CD4-positive, alpha-beta memory T cell (primary cell): Measurements from ENCODE around the gene TMEM59L. TPM values are rescaled to one million over a fixed set of nuclear protein-coding genes. Genes with fewer than 3 reads are reported as not detected.

ENCODE experiments used
- CTCF ChIA-PET: fragments of 350-600 bp; sonication (Branson Sonifier 250); formaldehyde crosslinking; loops from one replicate; lab custom pipeline; 2021; ENCODE audit warnings: inconsistent platforms; ENCODE audit not compliant: partially characterized antibody; lab: Charles Lee
- POLR2A ChIA-PET: fragments of 350-600 bp; sonication (Branson Sonifier 250); formaldehyde crosslinking; loops from one replicate; lab custom pipeline; 2021; ENCODE audit not compliant: partially characterized antibody; lab: Charles Lee
- DNase-seq, 5 donors: peaks; one replicate each; pipeline versions ENCODE4 v3.0.0 to v3.0.0-alpha.2; 2020 to 2022; ENCODE audit warnings: mixed read lengths in 1 of 5
- H3K27ac ChIP-seq: one replicate; pipeline ENCODE4 v1.7.0; 2013; ENCODE audit warnings: low read depth, low read length
- H3K27me3 ChIP-seq: 2 replicates; pipeline ENCODE4 v1.7.0; 2013; ENCODE audit warnings: mild to moderate bottlenecking, low read length, moderate library complexity; ENCODE audit not compliant: insufficient read depth
- H3K36me3 ChIP-seq: 2 replicates; pipeline ENCODE4 v1.7.0; 2013; ENCODE audit warnings: mild to moderate bottlenecking, low read length, moderate library complexity; ENCODE audit not compliant: insufficient read depth
- H3K4me1 ChIP-seq: 2 replicates; pipeline ENCODE4 v1.7.0; 2013; ENCODE audit warnings: mild to moderate bottlenecking, low read length, moderate library complexity; ENCODE audit not compliant: insufficient read depth
- H3K4me3 ChIP-seq, 2 donors: one replicate each; pipeline ENCODE4 v1.7.0; 2013; ENCODE audit warnings: low read length in 2 of 2, mild to moderate bottlenecking in 1 of 2
- H3K9me3 ChIP-seq, 2 donors: one replicate each; pipeline ENCODE4 v1.7.0; 2013; ENCODE audit warnings: low read length in 2 of 2, control low read depth in 1 of 2; ENCODE audit not compliant: control insufficient read depth in 1 of 2
- H3K27ac Mint-ChIP-seq, 7 donors: one replicate each; pipeline ENCODE4 v1.8.0; 2020 to 2021; ENCODE audit warnings: mixed read lengths in 7 of 7, mild to moderate bottlenecking in 6 of 7, inconsistent platforms in 3 of 7, moderate library complexity in 3 of 7
- H3K27me3 Mint-ChIP-seq, 2 donors: one replicate each; pipeline ENCODE4 v1.8.0; 2020 to 2021; ENCODE audit warnings: mixed read lengths in 2 of 2
- H3K36me3 Mint-ChIP-seq, 2 donors: one replicate each; pipeline ENCODE4 v1.8.0; 2020 to 2021; ENCODE audit warnings: mixed read lengths in 2 of 2, inconsistent platforms in 1 of 2, mild to moderate bottlenecking in 1 of 2
- H3K4me1 Mint-ChIP-seq, 4 donors: one replicate each; pipeline ENCODE4 v1.8.0; 2020 to 2021; ENCODE audit warnings: mixed read lengths in 4 of 4, mild to moderate bottlenecking in 1 of 4
- H3K4me3 Mint-ChIP-seq, 8 donors: one replicate each; pipeline ENCODE4 v1.8.0; 2020 to 2021; ENCODE audit warnings: mixed read lengths in 8 of 8, mild to moderate bottlenecking in 7 of 8, moderate library complexity in 6 of 8, inconsistent platforms in 3 of 8
- H3K9me3 Mint-ChIP-seq, 8 donors: one replicate each; pipeline ENCODE4 v1.8.0; 2020 to 2021; ENCODE audit warnings: mixed read lengths in 8 of 8, mild to moderate bottlenecking in 5 of 8, inconsistent platforms in 3 of 8, moderate library complexity in 1 of 8
- intact Hi-C: fragments of 100-400 bp; cut with micrococcal nuclease; formaldehyde crosslinking; loops from one replicate; pipeline ENCODE4 v1.15.1; 2023
- polyA plus RNA-seq, 2 donors: library from polyadenylated mRNA; unstranded; fragments of 300-500 nt; fragmentation: Illumina TruSeq; gene quantifications; one replicate each; pipeline ENCODE4 v1.2.3, GENCODE V29; 2021
- total RNA-seq, 2 experiments: library from RNA; stranded (reverse); gene quantifications; one replicate each; pipeline ENCODE4 v1.2.3, GENCODE V29; 2021

Gene TMEM59L
- total and polyA plus RNA-seq, 4 experiments from 2014 or later, result not detected

DNA sequence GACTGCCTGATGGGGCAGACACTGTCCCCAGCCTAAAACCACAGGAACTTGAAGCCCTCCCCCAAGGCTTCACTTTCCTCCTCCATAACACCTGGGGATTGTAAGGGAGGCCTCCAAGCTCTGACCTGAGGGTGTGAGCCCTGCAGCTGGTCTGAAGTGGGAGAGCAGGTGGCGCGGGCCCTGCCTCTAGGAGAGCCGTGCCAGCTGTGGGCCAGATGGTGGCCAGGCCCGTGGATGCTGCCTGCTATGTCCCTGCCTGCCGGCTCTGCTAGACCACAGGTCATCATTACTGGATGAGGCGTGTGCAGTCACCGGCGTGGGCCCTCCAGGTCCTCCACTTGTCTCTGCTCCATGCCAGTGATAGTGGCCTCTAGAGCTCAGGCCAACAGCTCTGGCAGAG is 20.7 kb downstream of the TMEM59L start:
- intact Hi-C loops, result no loop called here
- no peaks in the 10 kb centered on the region for H3K36me3 Mint-ChIP-seq
- Histone ChIP-seq H3K4me3 (no peak overlapping the region), H3K4me1 (peaks cover 24% of the 10 kb centered on the region), H3K27ac (no peak overlapping the region), H3K9me3 (no peaks in the 10 kb centered on the region), H3K36me3 (no peaks in the 10 kb centered on the region), H3K27me3 (no peaks in the 10 kb centered on the region)
- ChIA-PET CTCF (no interaction called here), POLR2A (no interaction called here)
- DNase-seq, result no peak
- peak overlapping the region in 1 of 8 donors; percentile 32 for H3K4me3 Mint-ChIP-seq
- H3K4me1 Mint-ChIP-seq, result peaks cover 16 to 36% (median 27%) of the 10 kb centered on the region in 4 donors
- H3K27me3 Mint-ChIP-seq, result peaks cover 1 to 8% of the 10 kb centered on the region in 2 donors
- H3K27ac Mint-ChIP-seq, result no peak overlapping the region
- no peaks in the 10 kb centered on the region for H3K9me3 Mint-ChIP-seq

DNA sequence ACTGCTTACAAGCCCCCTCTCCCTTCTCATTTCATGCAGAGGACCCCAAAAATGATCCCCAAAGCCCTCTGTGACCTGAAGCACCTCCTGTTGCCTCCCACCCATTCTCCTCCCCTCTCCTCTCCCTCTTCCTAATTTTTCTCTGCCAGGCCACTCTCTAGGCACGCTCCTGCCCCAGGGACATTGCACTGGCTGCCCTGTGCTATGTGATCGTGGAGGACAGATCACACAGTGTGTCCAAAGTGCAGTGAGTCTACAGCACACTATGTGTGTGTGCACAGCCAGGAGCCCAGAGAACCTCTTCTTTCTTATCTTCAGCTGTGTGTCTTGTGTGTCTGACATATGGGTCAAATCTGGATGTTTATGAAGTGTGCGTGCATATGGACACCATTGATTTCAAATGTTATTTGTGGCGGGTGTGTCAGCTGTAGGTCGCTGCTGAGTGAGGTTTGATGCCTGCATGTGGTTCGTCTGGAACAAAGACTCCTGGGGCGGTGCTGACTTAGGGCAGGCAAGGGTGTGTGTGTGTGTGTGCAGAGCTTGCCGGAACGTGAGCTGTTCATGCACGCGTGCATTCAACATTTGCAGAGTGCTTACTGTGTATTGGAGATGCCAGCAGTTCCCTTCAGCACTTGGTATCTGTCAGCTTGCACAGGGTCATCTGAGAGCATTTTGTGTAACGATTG is 22.1 kb downstream of the TMEM59L start:
- H3K4me3 ChIP-seq, result no peak overlapping the region
- peak overlapping the region in 4 of 7 donors; percentile 23 to 55 (median 38) for H3K27ac Mint-ChIP-seq
- POLR2A ChIA-PET, result interaction anchor here (0.6 to 1.4 kb wide), 6 partner anchors 45 to 198 kb away, joined by 3 to 6 read pairs (median 4); partner anchors contain the start of genes REX1BD and UPF1
- intact Hi-C loops, result loop anchor here (5.0 kb wide), 1 partner anchor 92 kb away; the partner anchor contains the start of gene FKBP8
- H3K4me3 Mint-ChIP-seq, result peak overlapping the region in 3 of 8 donors; percentile 10 to 38 (median 25)
- no peak for DNase-seq
- H3K4me1 ChIP-seq, result peaks cover 24% of the 10 kb centered on the region
- H3K27ac ChIP-seq, result no peak overlapping the region
- CTCF ChIA-PET, result interaction anchor here (0.6 to 1.1 kb wide), 2 partner anchors 11 to 184 kb away, joined by 3 read pairs; no protein-coding TSS in a partner anchor
- H3K36me3 Mint-ChIP-seq, result no peaks in the 10 kb centered on the region
- H3K9me3 ChIP-seq, result no peaks in the 10 kb centered on the region
- H3K27me3 Mint-ChIP-seq, result peaks cover 1 to 6% of the 10 kb centered on the region in 2 donors
- H3K36me3 ChIP-seq, result no peaks in the 10 kb centered on the region
- H3K9me3 Mint-ChIP-seq, result no peaks in the 10 kb centered on the region
- peaks cover 19 to 43% (median 31%) of the 10 kb centered on the region in 4 donors for H3K4me1 Mint-ChIP-seq
- H3K27me3 ChIP-seq, result no peaks in the 10 kb centered on the region

DNA sequence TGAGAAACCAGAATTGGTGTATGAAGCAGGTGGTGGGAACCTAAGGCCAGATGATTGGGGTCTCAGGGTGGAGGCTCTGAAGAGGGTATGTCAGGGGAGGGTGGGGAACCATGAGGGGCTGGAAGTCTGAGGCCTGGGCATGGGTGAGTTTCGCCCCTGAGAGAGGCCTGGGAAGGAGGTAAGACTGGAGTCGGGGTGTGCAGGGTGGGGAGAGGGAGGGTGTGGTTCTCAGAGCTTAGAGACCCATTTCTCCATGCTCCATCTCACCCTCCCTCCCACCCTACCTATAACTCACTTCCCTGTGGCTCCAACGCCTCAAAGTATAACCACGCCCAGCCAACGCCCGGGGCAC is 23.1 kb downstream of the TMEM59L start:
- no peak overlapping the region for H3K4me3 ChIP-seq
- Mint-ChIP-seq H3K4me1 (peaks cover 20 to 45% (median 33%) of the 10 kb centered on the region in 4 donors), H3K4me3 (peak overlapping the region; percentile 71 to 90 (median 86)), H3K27ac (peak overlapping the region in 5 of 7 donors; percentile 68 to 96 (median 91)), H3K9me3 (no peaks in the 10 kb centered on the region), H3K27me3 (peaks cover 0 to 2% of the 10 kb centered on the region in 2 donors), H3K36me3 (no peaks in the 10 kb centered on the region)
- H3K36me3 ChIP-seq, result no peaks in the 10 kb centered on the region
- intact Hi-C loops, result loop anchor here (1.0 to 5.0 kb wide), 9 partner anchors 25 to 431 kb away; partner anchors contain the start of genes COPE, CRTC1, DDX49 and ELL
- DNase-seq, result no peak
- no peak overlapping the region for H3K27ac ChIP-seq
- H3K27me3 ChIP-seq, result no peaks in the 10 kb centered on the region
- H3K4me1 ChIP-seq, result peaks cover 24% of the 10 kb centered on the region
- POLR2A ChIA-PET, result interaction anchor here (0.9 to 1.4 kb wide), 3 partner anchors 48 to 196 kb away, joined by 3 to 6 read pairs (median 4); partner anchors contain the start of genes REX1BD and UPF1
- H3K9me3 ChIP-seq, result no peaks in the 10 kb centered on the region
- CTCF ChIA-PET, result interaction anchor here (1.1 kb wide), 1 partner anchor 12 kb away, joined by 3 read pairs; no protein-coding TSS in a partner anchor

GRCh38 chr19:18636183-18636968 is 23.7 kb downstream of the TMEM59L start:
- Mint-ChIP-seq H3K9me3 (no peaks in the 10 kb centered on the region), H3K27me3 (peaks cover 0 to 2% of the 10 kb centered on the region in 2 donors), H3K27ac (peak overlapping the region; percentile 77 to 96 (median 94)), H3K4me3 (peak overlapping the region; percentile 84 to 90 (median 88)), H3K36me3 (no peaks in the 10 kb centered on the region), H3K4me1 (peaks cover 20 to 45% (median 33%) of the 10 kb centered on the region in 4 donors)
- peak; percentile 97 to 99 (median 99) for DNase-seq
- POLR2A ChIA-PET, result no interaction called here
- peak overlapping the region; percentile 47 to 82 for H3K4me3 ChIP-seq
- no peaks in the 10 kb centered on the region for H3K9me3 ChIP-seq
- H3K4me1 ChIP-seq, result peaks cover 24% of the 10 kb centered on the region
- H3K36me3 ChIP-seq, result no peaks in the 10 kb centered on the region
- CTCF ChIA-PET, result no interaction called here
- intact Hi-C loops, result loop anchor here (1.0 to 5.0 kb wide), 9 partner anchors 25 to 432 kb away; partner anchors contain the start of genes COPE, CRTC1, DDX49 and ELL
- peak overlapping the region; percentile 84 for H3K27ac ChIP-seq
- no peaks in the 10 kb centered on the region for H3K27me3 ChIP-seq

DNA sequence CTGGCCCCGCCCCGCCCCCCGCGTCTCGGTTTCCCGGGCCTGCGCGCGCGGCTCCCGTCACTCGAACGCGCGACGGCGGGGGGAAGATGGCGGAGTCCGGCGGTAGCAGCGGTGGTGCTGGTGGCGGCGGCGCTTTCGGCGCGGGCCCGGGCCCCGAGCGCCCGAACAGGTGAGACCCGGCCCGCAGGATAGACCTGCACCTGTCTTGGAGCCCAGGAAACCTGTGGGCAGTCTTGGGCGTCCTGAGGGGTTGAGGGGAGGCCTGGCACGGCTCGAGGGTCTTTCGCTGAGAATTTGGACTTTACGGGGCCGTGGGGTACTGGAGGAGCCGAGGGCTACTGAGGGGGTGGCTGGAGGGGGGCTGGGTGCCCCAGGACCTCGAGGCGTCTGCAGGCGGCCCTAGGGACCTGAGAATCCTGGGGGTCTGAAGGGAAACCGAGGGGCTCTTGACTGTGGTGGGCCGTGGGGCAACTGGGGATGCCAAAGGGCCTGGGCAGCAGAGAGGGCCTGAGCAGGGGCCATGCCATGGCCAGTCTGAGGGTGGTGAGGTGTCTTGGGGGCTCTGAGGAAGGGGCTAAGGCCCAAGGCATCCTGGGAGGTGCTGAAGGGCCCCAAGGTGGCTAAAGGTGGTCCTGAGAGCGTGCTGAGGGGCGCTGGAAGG is 24.4 kb downstream of the TMEM59L start, which contains the start of gene KLHL26:
KLHL26 (plus strand) TSS at position 60 of the 661 bp plus-strand sequence; CDS start at position 87, 27 bp downstream.
- no peak for DNase-seq
- POLR2A ChIA-PET, result no interaction called here
- Mint-ChIP-seq H3K27me3 (peaks cover 0 to 2% of the 10 kb centered on the region in 2 donors), H3K4me1 (peaks cover 21 to 45% (median 33%) of the 10 kb centered on the region in 4 donors), H3K9me3 (no peaks in the 10 kb centered on the region), H3K4me3 (peak within 1 kb of the TSS; percentile 84 to 90 (median 88)), H3K36me3 (no peaks in the 10 kb centered on the region), H3K27ac (peak within 1 kb of the TSS; percentile 77 to 96 (median 94))
- H3K27ac ChIP-seq, result peak within 1 kb of the TSS; percentile 84
- H3K27me3 ChIP-seq, result no peaks in the 10 kb centered on the region
- no peaks in the 10 kb centered on the region for H3K36me3 ChIP-seq
- no peaks in the 10 kb centered on the region for H3K9me3 ChIP-seq
- H3K4me3 ChIP-seq, result peak within 1 kb of the TSS; percentile 47 to 82
- H3K4me1 ChIP-seq, result peaks cover 24% of the 10 kb centered on the region
- intact Hi-C loops, result loop anchor here (1.0 to 5.0 kb wide), 10 partner anchors 26 to 432 kb away; partner anchors contain the start of genes COPE, CRTC1, DDX49 and ELL
- CTCF ChIA-PET, result no interaction called here

GRCh38 chr19:18637673-18638630 is 25.3 kb downstream of the TMEM59L start:
- H3K27ac ChIP-seq, result peak overlapping the region; percentile 84
- Mint-ChIP-seq H3K4me3 (peak overlapping the region; percentile 84 to 89 (median 88)), H3K27me3 (peaks cover 0 to 2% of the 10 kb centered on the region in 2 donors), H3K4me1 (peaks cover 21 to 45% (median 33%) of the 10 kb centered on the region in 4 donors), H3K9me3 (no peaks in the 10 kb centered on the region), H3K27ac (peak overlapping the region; percentile 19 to 96 (median 90)), H3K36me3 (no peaks in the 10 kb centered on the region)
- H3K9me3 ChIP-seq, result no peaks in the 10 kb centered on the region
- POLR2A ChIA-PET, result no interaction called here
- H3K27me3 ChIP-seq, result no peaks in the 10 kb centered on the region
- no peaks in the 10 kb centered on the region for H3K36me3 ChIP-seq
- peak overlapping the region; percentile 47 to 82 for H3K4me3 ChIP-seq
- CTCF ChIA-PET, result interaction anchor here (0.9 kb wide), 1 partner anchor 344 kb away, joined by 4 read pairs; no protein-coding TSS in a partner anchor
- peaks cover 24% of the 10 kb centered on the region for H3K4me1 ChIP-seq
- no peak for DNase-seq
- intact Hi-C loops, result loop anchor here (1.0 to 5.0 kb wide), 5 partner anchors 45 to 433 kb away; partner anchors contain the start of genes CRTC1, FKBP8, KXD1 and RAB3A
